Measurements from ENCODE around the gene DISP2.

GRCh38 chr15:40399370-40399769, 41.4 kb downstream of the DISP2 start:
- TF ChIP-seq CTCF (IDR thresholded peaks at IDR 0.05), result no peak
- no peak for TF ChIP-seq POLR2AphosphoS5 (IDR thresholded peaks at IDR 0.05)
